ENCODE data around the gene SUN1.

DNA sequence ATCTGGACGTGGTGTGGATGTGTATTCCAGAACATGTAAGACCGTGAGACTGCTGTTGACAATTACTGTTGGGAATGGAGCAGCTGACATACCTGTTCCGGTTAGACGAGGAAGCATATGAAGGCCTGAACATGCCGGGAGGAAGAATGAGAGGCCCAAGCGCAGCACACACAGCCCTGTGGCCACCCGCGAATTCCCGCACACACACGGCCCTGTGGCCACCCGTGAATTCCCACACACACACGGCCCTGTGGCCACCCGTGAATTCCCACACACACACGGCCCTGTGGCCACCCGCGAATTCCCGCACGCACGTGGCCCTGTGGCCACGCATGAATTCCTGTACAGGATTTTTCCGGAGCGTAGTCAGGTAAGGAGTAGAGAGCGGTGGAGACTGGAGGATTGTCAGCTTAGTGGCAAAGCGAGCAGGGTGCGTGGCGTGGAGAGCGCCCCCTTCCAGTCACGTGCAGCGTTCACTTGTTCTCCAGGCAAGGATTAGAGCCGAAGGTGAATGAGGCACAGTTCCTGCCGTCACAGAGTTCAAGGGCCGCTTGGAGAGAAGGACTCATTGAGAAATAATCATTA lies 9.5 kb upstream of the SUN1 start:
- no peak for TF ChIP-seq ISL1 (CRISPR knock-in tag; IDR thresholded peaks at IDR 0.05)
- no peak for TF ChIP-seq OSR1 (CRISPR knock-in tag; IDR thresholded peaks at IDR 0.05)
- TF ChIP-seq BACH2 (CRISPR knock-in tag; IDR thresholded peaks at IDR 0.05; ENCODE audit: borderline replicate concordance): no peak
- TF ChIP-seq, protein P1, sequence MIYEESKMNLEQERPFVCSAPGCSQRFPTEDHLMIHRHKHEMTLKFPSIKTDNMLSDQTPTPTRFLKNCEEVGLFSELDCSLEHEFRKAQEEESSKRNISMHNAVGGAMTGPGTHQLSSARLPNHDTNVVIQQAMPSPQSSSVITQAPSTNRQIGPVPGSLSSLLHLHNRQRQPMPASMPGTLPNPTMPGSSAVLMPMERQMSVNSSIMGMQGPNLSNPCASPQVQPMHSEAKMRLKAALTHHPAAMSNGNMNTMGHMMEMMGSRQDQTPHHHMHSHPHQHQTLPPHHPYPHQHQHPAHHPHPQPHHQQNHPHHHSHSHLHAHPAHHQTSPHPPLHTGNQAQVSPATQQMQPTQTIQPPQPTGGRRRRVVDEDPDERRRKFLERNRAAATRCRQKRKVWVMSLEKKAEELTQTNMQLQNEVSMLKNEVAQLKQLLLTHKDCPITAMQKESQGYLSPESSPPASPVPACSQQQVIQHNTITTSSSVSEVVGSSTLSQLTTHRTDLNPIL (CRISPR knock-in tag; IDR thresholded peaks at IDR 0.05; ENCODE audit: low read depth): no peak
- TF ChIP-seq, protein P2, sequence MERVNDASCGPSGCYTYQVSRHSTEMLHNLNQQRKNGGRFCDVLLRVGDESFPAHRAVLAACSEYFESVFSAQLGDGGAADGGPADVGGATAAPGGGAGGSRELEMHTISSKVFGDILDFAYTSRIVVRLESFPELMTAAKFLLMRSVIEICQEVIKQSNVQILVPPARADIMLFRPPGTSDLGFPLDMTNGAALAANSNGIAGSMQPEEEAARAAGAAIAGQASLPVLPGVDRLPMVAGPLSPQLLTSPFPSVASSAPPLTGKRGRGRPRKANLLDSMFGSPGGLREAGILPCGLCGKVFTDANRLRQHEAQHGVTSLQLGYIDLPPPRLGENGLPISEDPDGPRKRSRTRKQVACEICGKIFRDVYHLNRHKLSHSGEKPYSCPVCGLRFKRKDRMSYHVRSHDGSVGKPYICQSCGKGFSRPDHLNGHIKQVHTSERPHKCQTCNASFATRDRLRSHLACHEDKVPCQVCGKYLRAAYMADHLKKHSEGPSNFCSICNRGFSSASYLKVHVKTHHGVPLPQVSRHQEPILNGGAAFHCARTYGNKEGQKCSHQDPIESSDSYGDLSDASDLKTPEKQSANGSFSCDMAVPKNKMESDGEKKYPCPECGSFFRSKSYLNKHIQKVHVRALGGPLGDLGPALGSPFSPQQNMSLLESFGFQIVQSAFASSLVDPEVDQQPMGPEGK (CRISPR knock-in tag; IDR thresholded peaks at IDR 0.05; ENCODE audit: borderline replicate concordance): no peak
- no peak for TF ChIP-seq PPARA (CRISPR knock-in tag; IDR thresholded peaks at IDR 0.05; ENCODE audit: borderline replicate concordance)
- TF ChIP-seq ZC3H10 (CRISPR knock-in tag; IDR thresholded peaks at IDR 0.05): no peak
- no peak for TF ChIP-seq TOX (CRISPR knock-in tag; IDR thresholded peaks at IDR 0.05; ENCODE audit: borderline replicate concordance)
- no peak for TF ChIP-seq TCF4 (CRISPR knock-in tag; IDR thresholded peaks at IDR 0.05; ENCODE audit: borderline replicate concordance)
- no peak for TF ChIP-seq CSDC2 (CRISPR knock-in tag; IDR thresholded peaks at IDR 0.05)
- TF ChIP-seq ESRRG (CRISPR knock-in tag; IDR thresholded peaks at IDR 0.05): no peak
- TF ChIP-seq, protein P3, sequence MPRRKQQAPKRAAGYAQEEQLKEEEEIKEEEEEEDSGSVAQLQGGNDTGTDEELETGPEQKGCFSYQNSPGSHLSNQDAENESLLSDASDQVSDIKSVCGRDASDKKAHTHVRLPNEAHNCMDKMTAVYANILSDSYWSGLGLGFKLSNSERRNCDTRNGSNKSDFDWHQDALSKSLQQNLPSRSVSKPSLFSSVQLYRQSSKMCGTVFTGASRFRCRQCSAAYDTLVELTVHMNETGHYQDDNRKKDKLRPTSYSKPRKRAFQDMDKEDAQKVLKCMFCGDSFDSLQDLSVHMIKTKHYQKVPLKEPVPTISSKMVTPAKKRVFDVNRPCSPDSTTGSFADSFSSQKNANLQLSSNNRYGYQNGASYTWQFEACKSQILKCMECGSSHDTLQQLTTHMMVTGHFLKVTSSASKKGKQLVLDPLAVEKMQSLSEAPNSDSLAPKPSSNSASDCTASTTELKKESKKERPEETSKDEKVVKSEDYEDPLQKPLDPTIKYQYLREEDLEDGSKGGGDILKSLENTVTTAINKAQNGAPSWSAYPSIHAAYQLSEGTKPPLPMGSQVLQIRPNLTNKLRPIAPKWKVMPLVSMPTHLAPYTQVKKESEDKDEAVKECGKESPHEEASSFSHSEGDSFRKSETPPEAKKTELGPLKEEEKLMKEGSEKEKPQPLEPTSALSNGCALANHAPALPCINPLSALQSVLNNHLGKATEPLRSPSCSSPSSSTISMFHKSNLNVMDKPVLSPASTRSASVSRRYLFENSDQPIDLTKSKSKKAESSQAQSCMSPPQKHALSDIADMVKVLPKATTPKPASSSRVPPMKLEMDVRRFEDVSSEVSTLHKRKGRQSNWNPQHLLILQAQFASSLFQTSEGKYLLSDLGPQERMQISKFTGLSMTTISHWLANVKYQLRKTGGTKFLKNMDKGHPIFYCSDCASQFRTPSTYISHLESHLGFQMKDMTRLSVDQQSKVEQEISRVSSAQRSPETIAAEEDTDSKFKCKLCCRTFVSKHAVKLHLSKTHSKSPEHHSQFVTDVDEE (CRISPR knock-in tag; IDR thresholded peaks at IDR 0.05): no peak

Data from SK-N-SH treated with all-trans-retinoic acid at 6 μM for 48 hours (cell line).